Smooth muscle cell (in vitro differentiated cells): ENCODE results near the gene UTRN. TPM values are rescaled to one million over a fixed set of nuclear protein-coding genes. Genes with fewer than 3 reads are reported as not detected.

ENCODE experiments used
- DNase-seq: peaks from one replicate; lab custom pipeline; 2025; ENCODE audit not compliant: unreplicated experiment; lab: John Stamatoyannopoulos, UW
- H2AFZ ChIP-seq: fragments of 200-600 bp; sonication (generic); 2 replicates; pipeline ENCODE4 v1.6.0; 2016; ENCODE audit warnings: antibody characterized with exemption, low read depth, mild to moderate bottlenecking
- H3F3A ChIP-seq: fragments of 200-600 bp; sonication (generic); 2 replicates; pipeline ENCODE4 v1.6.0; 2017; ENCODE audit warnings: antibody characterized with exemption, low read depth
- H3K27ac ChIP-seq: fragments of 200-600 bp; sonication (generic); 2 replicates; pipeline ENCODE4 v1.5.1; 2016; ENCODE audit warnings: low read depth, mild to moderate bottlenecking
- H3K27me3 ChIP-seq: fragments of 200-600 bp; sonication (generic); 2 replicates; pipeline ENCODE4 v1.6.1; 2016; ENCODE audit warnings: low read depth, mild to moderate bottlenecking
- H3K36me3 ChIP-seq: fragments of 200-600 bp; sonication (generic); 2 replicates; pipeline ENCODE4 v1.5.1; 2016; ENCODE audit warnings: low read depth
- H3K4me1 ChIP-seq: fragments of 200-600 bp; sonication (generic); 2 replicates; pipeline ENCODE4 v1.5.1; 2016; ENCODE audit warnings: low read depth
- H3K4me2 ChIP-seq: fragments of 200-600 bp; sonication (generic); 2 replicates; pipeline ENCODE4 v1.6.0; 2016; ENCODE audit warnings: mild to moderate bottlenecking
- H3K4me3 ChIP-seq: fragments of 200-600 bp; sonication (generic); 2 replicates; pipeline ENCODE4 v1.5.1; 2016; ENCODE audit warnings: mild to moderate bottlenecking
- H3K79me2 ChIP-seq: fragments of 200-600 bp; sonication (generic); 2 replicates; pipeline ENCODE4 v1.6.0; 2016; ENCODE audit warnings: low read depth, mild to moderate bottlenecking
- H3K9ac ChIP-seq: fragments of 200-600 bp; sonication (generic); 2 replicates; pipeline ENCODE4 v1.6.0; 2016; ENCODE audit warnings: low read depth
- H3K9me3 ChIP-seq: fragments of 200-600 bp; sonication (generic); replicated peaks from 2 replicates; pipeline ENCODE4 v1.5.1; 2016; ENCODE audit warnings: low read depth
- H4K20me1 ChIP-seq: fragments of 200-600 bp; sonication (generic); 2 replicates; pipeline ENCODE4 v1.6.0; 2016; ENCODE audit warnings: low read depth
- CTCF ChIP-seq: fragments of 200-600 bp; sonication (generic); IDR thresholded peaks from 2 replicates; pipeline ENCODE4 v1.5.1; 2017; ENCODE audit warnings: borderline replicate concordance, mild to moderate bottlenecking, antibody characterized with exemption; ENCODE audit not compliant: insufficient read depth, poor library complexity, severe bottlenecking
- WGBS: methylation state at CpG from one replicate; pipeline ENCODE4 v1.1.7; 2016; ENCODE audit warnings: low lambda C conversion rate; 5-methylcytosine and 5-hydroxymethylcytosine counted together
- polyA plus RNA-seq: library from polyadenylated mRNA; unstranded; fragments of >200 nt; fragmentation: Nextera tagmentation; extraction: Ambion mirVana; gene quantifications from 2 replicates; pipeline ENCODE4 v1.2.1, GENCODE V29; 2016
- total RNA-seq: library from RNA; depleted of rRNA; stranded (reverse); fragments of >200 nt; gene quantifications from 2 replicates; pipeline ENCODE4 v1.2.3, GENCODE V29; 2014

The UTRN gene
- total and polyA plus RNA-seq, 2 experiments from 2014 or later, result 12.6 to 47.3 TPM

- no peaks in the 10 kb centered on the region for H3K9me3 ChIP-seq
- peaks cover 7% of the 10 kb centered on the region for H3K79me2 ChIP-seq
- no peaks in the 10 kb centered on the region for H3K4me1 ChIP-seq
- DNase-seq, result no peak
- H4K20me1 ChIP-seq, result peaks cover 24% of the 10 kb centered on the region
- no peak for TF ChIP-seq CTCF
- no peak overlapping the region for H3K4me3 ChIP-seq
- no peak overlapping the region for H3K9ac ChIP-seq
- H2AFZ ChIP-seq, result no peak overlapping the region
- no peak overlapping the region for H3K27ac ChIP-seq
- no peak overlapping the region for H3K4me2 ChIP-seq
- H3K36me3 ChIP-seq, result no peaks in the 10 kb centered on the region
- no peaks in the 10 kb centered on the region for H3K27me3 ChIP-seq
- 74% methylated on average over 5 of the region's 5 CpGs for WGBS
- no peaks in the 10 kb centered on the region for H3F3A ChIP-seq
These were observed 35.6 kb downstream of the UTRN start for GRCh38 chr6:144320741-144321140.

- no peak for TF ChIP-seq CTCF
- Histone ChIP-seq H3K36me3 (no peaks in the 10 kb centered on the region), H3F3A (no peaks in the 10 kb centered on the region), H3K9me3 (no peaks in the 10 kb centered on the region), H3K4me3 (no peak overlapping the region), H4K20me1 (peaks cover 30% of the 10 kb centered on the region), H3K9ac (no peak overlapping the region), H3K4me2 (no peak overlapping the region), H3K4me1 (no peaks in the 10 kb centered on the region), H3K27me3 (no peaks in the 10 kb centered on the region), H2AFZ (no peak overlapping the region), H3K79me2 (peaks cover 7% of the 10 kb centered on the region), H3K27ac (no peak overlapping the region)
- DNase-seq, result no peak
- 96% methylated on average over 12 of the region's 12 CpGs for WGBS
These were observed 36.9 kb downstream of the UTRN start for GRCh38 chr6:144321839-144322591.

GRCh38 chr6:144325232-144325631, 40.1 kb downstream of the UTRN start:
- peaks cover 39% of the 10 kb centered on the region for H4K20me1 ChIP-seq
- no peak overlapping the region for H2AFZ ChIP-seq
- H3K79me2 ChIP-seq, result peaks cover 3% of the 10 kb centered on the region
- H3K4me2 ChIP-seq, result no peak overlapping the region
- no peaks in the 10 kb centered on the region for H3F3A ChIP-seq
- H3K36me3 ChIP-seq, result no peaks in the 10 kb centered on the region
- TF ChIP-seq CTCF, result no peak
- H3K4me1 ChIP-seq, result no peaks in the 10 kb centered on the region
- H3K9me3 ChIP-seq, result no peaks in the 10 kb centered on the region
- no peaks in the 10 kb centered on the region for H3K27me3 ChIP-seq
- 96% methylated on average over 1 of the region's 1 CpG for WGBS
- no peak overlapping the region for H3K4me3 ChIP-seq
- H3K27ac ChIP-seq, result no peak overlapping the region
- DNase-seq, result no peak
- no peak overlapping the region for H3K9ac ChIP-seq

GRCh38 chr6:144326393-144326792, 41.3 kb downstream of the UTRN start:
- Histone ChIP-seq H3K27me3 (no peaks in the 10 kb centered on the region), H3K9me3 (no peaks in the 10 kb centered on the region), H3K4me2 (no peak overlapping the region), H3K4me3 (no peak overlapping the region), H3F3A (no peaks in the 10 kb centered on the region), H3K9ac (no peak overlapping the region), H3K27ac (no peak overlapping the region), H3K4me1 (no peaks in the 10 kb centered on the region), H4K20me1 (peaks cover 48% of the 10 kb centered on the region), H2AFZ (no peak overlapping the region), H3K79me2 (peaks cover 3% of the 10 kb centered on the region), H3K36me3 (no peaks in the 10 kb centered on the region)
- WGBS, result 95% methylated on average over 4 of the region's 4 CpGs
- TF ChIP-seq CTCF, result no peak
- DNase-seq, result no peak
